ENCODE results near the gene LIM2. TPM values are rescaled to one million over a fixed set of nuclear protein-coding genes. Genes with fewer than 3 reads are reported as not detected.

LIM2 gene
- total and polyA plus RNA-seq, 9 of the 15 experiments (the other 6 are each of a cell fraction or from before 2014, with no cell fraction given): 0.07 to 0.45 (median 0.18) TPM; not detected in 4

GRCh38 chr19:51339687-51340656 lies 47.8 kb downstream of the LIM2 start (continued):
- peak; percentile 68; the same call in 1 of the 2 replicates for TF ChIP-seq TOE1 (IDR thresholded peaks at IDR 0.05; ENCODE audit: borderline replicate concordance)
- TF ChIP-seq TOE1 (CRISPR knock-in tag; IDR thresholded peaks at IDR 0.05; ENCODE audit: borderline replicate concordance, low read depth): 0 out of 2 replicates have a peak, but pooled peaks have one; percentile 37
- no peak for TF ChIP-seq NR2F6 (CRISPR knock-in tag; IDR thresholded peaks at IDR 0.05)
- TF ChIP-seq HOMEZ (CRISPR knock-in tag; IDR thresholded peaks at IDR 0.05): no peak
- TF ChIP-seq ZNF174 (CRISPR knock-in tag; IDR thresholded peaks at IDR 0.05): no peak
- TF ChIP-seq NFE2 (IDR thresholded peaks at IDR 0.05; ENCODE audit: low read depth): no peak
- TF ChIP-seq ZFP1 (CRISPR knock-in tag; IDR thresholded peaks at IDR 0.05): no peak
- TF ChIP-seq RB1 (IDR thresholded peaks at IDR 0.05; ENCODE audit: low read depth): peak; percentile 97
- TF ChIP-seq WHSC1 (IDR thresholded peaks at IDR 0.05; ENCODE audit: low read length): no peak
- TF ChIP-seq CCNT2 (IDR thresholded peaks at IDR 0.05; ENCODE audit: borderline replicate concordance, extremely low read depth, insufficient read length, low read depth, low read length): peak; percentile 84
- TF ChIP-seq THRAP3 (IDR thresholded peaks at IDR 0.05; ENCODE audit: borderline replicate concordance): no peak
- no peak; the same call in 1 of the 2 replicates for TF ChIP-seq TEAD4 (IDR thresholded peaks at IDR 0.05; ENCODE audit: low read length)
- TF ChIP-seq TEAD4 (CRISPR knock-in tag; IDR thresholded peaks at IDR 0.05; ENCODE audit: borderline replicate concordance): peak; percentile 76; the same call in 1 of the 2 replicates
- no peak for TF ChIP-seq ZNF518B (CRISPR knock-in tag; IDR thresholded peaks at IDR 0.05)
- TF ChIP-seq KLF1 (tag; IDR thresholded peaks at IDR 0.05): peak; percentile 37; the same call in 1 of the 2 replicates
- TF ChIP-seq CEBPG (CRISPR knock-in tag; IDR thresholded peaks at IDR 0.05): no peak
- no peak for TF ChIP-seq CEBPG (tag; conservative IDR thresholded peaks at IDR 0.05 in 1 of 2, IDR thresholded peaks at IDR 0.05 in 1 of 2)
- TF ChIP-seq YY1 (IDR thresholded peaks at IDR 0.05; ENCODE audit: borderline replicate concordance in 1 of 3, control insufficient read depth in 1 of 3, extremely low read depth in 1 of 3, insufficient read depth in 3 of 3, insufficient read length in 1 of 3, insufficient replicate concordance in 2 of 3, low read depth in 1 of 3, low read length in 2 of 3): peak in 1 of 3 experiments; percentile 67
- TF ChIP-seq MTA2 (IDR thresholded peaks at IDR 0.05; ENCODE audit: low read depth): no peak
- TF ChIP-seq FOSL1 (tag; conservative IDR thresholded peaks at IDR 0.05): peak; percentile 74
- no peak for TF ChIP-seq ZNF780A (CRISPR knock-in tag; IDR thresholded peaks at IDR 0.05)
- peak; percentile 84 for TF ChIP-seq EP400 (IDR thresholded peaks at IDR 0.05)
- peak; percentile 75; the same call in 1 of the 2 replicates for TF ChIP-seq PHF8 (IDR thresholded peaks at IDR 0.05; ENCODE audit: borderline replicate concordance, low read length)
